GM21576 (cell line): ENCODE measurements around the gene UBASH3B.

Experiments
- ATAC-seq: cut with Tn5 transposase; IDR thresholded peaks from one replicate; pipeline ENCODE4 v1.9.1; 2021; ENCODE audit warnings: mild to moderate bottlenecking, moderate library complexity; ENCODE audit not compliant: unreplicated experiment

Gene UBASH3B

DNA sequence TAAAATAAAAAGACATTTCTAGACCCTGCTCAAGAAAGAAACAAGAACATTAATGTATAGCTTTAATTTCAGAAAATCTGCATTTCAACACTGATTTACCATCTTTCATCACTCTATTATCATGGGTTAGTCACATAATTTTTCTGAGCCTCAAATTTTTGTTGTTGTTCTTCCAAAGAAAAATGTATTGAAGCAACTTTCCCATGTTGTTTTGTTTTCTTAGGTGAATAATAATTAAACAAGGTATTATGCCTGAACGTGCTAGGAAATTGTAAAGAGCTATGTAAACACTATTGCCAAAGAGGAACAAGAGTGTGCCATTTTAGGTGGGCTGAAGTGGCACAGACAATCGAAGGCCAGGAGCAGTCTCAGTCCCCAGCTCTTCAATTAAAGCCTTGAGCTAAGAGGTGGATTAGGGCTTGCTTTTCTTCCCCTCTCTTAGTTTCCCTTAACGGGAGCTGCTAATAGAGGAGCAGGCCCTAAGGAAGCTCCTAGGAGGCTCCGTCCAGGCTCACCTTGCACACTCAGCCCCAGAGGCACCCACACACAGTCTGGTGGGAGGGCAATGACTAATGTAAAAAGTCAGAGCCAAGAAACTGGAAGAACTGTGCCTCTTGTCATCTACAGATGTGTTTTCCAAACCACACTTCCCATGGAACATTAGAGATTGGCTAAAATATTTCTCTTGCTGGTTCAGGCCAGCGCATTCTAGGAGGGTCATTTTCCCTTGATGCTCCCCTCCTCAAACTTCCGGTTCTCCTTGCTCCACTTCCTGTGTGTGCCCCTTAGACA is 8.8 kb upstream of the UBASH3B start:
- ATAC-seq: no peak

DNA sequence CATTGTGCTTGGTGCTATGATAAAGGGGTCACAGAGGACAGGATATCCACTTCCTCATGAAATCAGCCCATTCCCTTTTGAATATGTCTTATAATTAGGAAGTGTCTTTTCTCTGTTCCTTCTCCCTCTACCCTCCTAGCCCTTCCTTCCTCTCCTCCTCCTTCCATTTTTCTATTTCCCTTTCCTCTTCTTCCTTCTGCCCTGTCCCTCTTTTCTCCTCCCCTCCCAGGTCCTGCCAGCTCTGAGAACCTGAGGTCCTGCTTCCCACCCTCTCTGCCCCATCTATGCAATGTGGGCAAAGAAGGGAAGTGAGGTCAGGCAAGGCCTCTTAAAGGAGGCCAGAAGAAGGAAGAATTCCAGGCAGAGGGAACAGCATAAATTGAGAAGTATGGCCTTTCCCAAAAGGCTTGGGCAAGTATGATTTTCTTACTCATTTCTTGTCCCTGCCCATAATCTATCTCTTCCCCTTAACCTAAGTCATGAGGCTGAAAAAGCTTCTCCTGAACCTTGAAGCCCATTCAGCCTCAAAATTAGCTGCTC is 7.7 kb upstream of the UBASH3B start:
- ATAC-seq: no peak

DNA sequence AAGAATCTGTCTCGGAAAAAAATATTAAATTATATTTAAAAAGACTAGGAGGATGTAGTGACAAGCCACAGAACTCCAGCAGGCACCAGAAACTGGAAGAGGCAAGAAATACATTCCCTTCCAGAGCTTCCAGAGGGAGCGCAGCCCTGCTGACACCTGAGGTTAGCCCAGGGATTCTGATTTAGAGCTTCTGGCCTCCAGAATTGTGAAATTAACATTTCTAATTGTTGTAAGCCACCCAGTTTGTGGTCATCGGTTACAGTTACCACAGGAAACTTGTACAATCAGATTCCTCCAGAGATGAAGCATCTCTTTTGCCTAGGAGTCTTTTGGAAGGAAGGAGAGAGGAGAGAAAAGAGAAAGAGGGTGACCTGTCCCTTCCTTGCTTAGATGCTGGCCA is 6.4 kb upstream of the UBASH3B start:
- ATAC-seq: no peak

DNA sequence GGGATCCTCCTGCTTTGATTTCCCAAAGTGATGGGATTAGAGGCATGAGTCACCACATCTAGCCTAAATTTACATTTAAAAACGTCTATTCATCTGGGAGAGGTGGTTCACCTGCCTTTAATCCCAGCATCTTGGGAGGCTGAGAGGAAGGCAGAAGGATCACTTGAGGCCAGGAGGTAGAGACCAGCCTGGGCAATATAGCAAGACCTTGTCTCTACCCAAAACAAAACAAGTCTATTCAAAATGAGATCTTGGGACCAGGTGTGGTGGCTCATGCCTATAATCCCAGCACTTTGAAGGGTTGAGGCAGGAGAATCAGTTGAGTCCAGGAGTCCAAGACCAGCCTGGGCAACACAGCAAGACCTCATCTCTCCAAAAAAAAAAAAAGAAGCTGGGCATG is 4.9 kb upstream of the UBASH3B start:
- no peak for ATAC-seq

DNA sequence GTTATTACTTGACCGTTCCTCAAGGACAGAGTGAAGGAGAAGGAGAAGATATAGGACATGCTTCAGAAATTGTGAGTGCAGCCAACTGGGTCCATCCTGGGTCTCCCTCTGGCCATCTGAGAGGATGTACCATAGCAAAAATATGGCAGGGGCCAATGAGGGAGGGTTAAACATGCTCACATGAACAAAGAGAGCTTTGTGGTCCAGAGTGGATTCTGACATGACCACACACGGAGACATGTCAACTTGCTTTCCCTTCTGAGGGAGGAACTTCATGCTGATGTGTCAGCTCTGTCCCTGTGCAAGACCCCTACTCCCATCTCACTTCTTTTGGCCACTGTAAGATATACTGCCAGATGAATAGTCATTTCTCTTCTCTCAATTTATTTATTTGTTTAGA is 3.0 kb upstream of the UBASH3B start:
- no peak for ATAC-seq

DNA sequence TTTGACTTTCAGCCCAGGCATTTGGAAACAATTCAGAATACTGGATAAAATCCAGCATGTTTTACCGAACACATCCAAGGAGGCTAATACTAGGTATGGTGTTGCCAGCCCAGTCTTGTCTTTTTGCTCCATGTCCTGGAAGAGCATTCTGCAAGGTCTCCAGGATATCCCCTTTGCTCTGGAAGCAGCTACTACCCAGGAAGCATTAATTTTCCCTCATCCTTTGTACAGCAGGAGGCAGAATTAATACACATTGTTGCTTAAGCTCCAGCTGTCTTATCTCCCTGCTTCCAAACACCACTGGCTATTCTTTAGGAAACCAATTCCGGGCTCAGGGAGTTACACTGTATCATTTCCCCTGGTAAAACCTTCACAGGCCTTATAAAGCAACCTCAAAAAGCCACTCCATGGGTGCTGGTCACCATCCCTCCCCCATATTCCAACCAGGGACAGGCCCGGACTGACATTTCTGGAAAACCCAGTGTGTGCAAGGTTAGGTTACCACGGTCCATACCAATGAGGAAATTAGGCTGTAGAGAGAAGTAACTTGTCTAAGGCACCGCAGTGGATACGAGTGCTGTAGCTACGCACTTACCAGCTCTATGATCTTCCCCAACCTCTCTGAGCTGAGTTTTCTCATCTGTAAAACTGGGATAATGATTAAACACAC is 1.5 kb upstream of the UBASH3B start:
- no peak for ATAC-seq

DNA sequence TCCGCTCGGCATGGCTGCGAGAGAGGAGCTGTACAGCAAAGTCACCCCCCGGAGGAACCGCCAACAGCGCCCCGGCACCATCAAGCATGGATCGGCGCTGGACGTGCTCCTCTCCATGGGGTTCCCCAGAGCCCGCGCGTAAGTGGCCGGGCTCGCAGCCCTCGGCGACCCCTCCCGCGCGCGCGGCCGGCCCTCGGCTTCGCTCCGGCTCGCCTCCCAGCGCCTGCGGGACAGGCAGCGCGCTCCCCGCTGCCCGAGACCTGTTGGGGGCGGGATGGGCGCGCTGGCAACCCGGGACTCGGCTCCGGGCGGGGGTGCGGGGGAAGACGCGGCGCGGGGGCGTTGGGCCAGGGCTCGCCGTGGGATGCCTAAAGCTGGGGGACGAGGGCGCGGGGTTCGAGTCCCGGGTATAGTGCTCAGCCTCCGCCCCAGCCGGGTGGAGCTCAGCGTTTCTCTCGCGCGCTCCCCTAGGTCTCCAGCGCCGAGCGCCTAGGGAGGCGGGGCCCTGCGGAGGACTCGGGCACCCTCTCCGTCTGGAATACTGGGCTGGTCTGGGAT is 630 bp downstream of the UBASH3B start:
- ATAC-seq: peak; percentile 48

DNA sequence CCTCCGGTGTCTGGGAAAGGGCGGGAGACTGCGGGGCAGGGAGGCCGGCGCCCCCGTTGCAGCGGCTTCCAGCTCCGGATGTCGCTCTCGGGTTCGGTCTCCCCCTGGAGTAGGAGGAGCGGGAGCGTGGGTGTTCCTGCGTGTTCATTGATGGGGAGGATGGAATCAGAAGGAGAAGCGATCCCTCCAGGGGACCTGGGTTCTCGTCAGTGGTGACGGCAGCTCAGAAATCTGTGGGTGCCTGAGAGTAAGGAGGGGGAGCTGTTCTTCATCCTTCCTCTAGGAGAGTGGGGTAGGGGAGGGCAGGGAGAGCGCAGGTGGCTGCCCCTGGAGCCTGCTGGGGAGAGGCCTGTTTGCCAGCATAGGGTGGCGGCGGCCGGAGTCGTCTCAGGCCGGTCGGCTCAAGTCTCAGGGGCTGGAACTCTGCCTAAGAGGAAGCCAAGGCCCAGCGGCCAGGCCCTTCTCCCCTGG is 1.1 kb downstream of the UBASH3B start:
- peak; percentile 15 for ATAC-seq

DNA sequence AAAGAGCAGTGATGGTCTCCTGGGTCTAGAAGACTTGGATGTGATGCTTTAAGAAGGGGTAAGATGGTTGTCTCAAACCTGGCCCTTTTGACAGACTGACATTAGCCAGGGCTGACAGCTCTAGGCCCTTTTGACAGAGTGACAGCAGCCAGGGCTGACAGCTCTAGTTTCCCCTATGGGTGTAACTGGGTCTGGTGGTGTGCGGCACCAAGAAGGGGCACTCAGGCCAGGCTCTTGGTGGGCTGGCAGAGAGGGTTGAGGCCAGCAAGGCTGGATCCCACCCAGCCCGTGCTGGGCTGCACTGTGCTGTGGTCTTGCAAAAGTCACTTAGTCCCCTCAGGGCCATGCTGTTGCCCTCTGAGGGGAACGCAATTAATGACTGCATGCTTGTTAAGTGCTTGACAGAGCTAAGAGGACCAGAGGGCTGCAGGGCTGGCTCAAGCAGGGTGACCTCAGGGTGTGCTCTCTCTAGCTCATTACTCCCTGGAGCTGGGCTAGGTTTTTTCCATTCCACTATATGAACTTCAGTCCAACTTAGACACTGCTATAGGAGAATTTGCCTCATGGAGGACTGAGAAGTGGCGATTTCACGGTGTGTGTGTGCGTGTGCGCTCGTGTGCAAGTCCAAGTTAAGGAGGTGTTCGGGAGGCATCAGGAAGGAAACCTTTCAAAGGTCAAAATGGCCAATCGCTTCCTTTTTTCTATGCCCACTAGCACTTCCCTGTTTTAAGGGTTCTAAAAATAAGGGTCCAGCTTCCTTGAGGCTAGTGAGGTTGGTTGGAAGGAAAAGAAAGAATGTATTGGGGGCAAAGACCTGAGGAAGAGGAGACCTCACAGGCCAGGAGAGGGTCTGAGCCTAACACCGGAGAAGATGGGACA is 4.4 kb downstream of the UBASH3B start:
- no peak for ATAC-seq

DNA sequence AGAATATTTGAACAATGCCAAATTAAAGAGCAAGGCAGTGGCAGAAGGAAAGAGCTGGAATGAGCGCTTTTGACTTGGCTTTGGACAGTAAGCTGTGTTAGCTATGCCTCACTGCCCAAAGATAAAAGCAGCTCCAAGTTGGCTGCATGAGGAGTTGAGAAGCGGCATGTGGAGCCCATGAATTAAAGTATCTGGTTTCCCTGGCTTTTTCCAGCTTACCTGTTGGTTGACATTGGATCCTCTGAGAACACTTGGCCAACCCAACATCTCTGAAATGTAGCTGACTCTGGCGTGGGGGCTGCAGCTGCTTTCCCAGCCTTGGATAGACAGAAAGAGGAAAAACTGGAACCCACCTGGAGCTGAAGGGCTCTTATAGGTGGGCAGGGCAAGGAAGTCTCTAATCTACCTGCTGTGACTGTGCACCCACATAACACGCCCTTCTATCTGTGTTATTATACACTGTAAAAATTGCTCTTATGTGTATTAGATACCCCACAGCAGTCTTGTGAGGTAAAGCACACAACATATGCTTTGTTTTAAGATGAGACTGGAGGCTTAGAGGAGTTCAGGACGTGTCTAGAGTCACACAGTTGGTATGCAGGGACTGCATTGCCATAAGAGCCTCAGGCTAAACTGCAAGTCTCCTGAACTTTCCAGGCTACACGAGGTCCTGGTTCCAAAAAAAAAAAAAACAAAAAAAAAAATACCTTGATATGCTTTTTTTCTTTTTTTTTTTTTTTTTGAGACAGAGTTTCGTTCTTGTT is 5.8 kb downstream of the UBASH3B start:
- no peak for ATAC-seq

DNA sequence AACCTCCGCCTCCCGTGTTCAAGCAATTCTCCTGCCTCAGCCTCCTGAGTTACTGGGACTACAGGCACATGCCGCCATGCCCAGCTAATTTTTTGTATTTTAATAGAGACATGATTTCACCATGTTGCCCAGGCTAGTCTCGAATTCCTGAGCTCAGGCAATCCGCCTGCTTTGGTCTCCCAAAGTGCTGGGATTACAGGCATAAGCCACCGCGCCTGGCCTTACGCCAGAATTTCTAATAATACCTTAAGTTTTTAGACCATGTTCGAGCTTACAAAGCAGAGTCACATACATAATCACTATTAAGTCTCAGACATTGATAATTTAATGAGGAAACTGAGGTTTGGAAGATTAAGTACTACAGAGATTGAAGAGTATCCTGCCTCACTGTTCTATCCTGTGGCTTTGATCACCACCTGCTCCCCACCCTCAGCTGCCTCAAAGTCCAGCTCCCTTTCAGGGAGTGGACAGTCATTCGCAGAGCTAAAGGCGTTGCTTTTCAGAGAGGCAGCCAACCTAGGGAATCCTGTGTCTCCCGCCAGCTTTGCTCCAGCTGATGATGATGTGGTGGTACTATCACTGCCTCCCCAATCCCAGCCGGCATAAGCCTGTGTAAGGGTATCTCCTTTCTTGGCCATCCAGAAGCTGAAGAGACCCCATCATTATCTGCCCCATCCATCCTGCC is 7.7 kb downstream of the UBASH3B start:
- no peak for ATAC-seq

DNA sequence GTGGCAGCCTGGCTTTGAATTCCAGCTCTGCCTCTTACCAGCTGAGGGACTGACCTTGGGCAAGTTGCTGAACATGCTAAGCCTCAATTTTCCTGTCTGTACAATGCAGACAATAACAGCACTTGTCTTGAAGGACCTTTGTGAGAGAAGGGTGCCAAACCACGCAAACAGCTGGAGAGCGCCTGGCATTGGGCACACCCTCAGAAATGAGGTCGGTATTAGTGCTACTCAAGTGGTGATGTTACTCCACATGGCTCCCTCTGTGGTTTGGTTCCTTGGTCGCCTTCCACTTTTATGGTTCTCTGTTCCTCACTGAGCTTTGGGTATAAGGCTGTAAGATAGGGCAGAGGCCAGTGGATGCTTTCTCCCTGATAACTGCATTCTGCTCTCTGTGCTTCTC is 8.2 kb downstream of the UBASH3B start:
- ATAC-seq: no peak

DNA sequence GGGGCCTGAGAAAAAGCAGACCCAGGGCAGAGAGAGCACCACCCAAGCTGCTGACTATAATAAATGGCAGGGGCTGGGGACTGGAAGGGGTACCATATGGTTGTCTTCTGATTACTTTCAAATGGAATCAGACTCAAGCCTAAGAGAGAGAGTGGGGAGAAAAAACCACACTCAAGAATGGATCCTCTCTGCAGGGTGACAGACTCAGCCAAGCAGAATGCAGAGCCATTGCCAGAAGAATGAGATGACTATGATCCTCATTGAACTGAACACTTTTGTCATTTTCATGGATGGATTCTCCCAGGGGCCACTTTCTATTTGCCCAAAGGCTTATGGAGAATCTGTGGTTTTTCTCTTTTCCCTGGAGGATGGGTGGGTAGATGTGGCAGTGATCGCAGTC is 8.7 kb downstream of the UBASH3B start:
- no peak for ATAC-seq

DNA sequence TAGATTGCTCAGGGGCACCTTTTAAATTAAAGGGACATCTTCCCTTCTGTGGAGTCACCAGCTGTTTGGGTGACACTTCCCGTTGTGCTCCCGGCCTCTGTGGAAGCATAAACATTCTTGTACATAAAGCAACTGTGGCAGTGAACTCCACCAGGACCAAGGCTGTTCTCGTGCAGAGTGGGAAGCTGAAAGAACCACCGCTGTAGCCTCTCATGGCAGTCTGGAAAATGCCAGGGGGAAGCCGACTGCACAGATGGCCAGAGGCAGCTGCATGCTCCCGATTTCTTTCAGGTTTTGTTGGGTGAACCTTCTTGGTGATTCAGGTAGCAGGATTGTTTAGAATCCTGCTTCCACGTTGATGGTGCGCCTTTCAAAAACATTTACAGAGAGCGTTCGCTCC is 10.3 kb downstream of the UBASH3B start:
- ATAC-seq: no peak

DNA sequence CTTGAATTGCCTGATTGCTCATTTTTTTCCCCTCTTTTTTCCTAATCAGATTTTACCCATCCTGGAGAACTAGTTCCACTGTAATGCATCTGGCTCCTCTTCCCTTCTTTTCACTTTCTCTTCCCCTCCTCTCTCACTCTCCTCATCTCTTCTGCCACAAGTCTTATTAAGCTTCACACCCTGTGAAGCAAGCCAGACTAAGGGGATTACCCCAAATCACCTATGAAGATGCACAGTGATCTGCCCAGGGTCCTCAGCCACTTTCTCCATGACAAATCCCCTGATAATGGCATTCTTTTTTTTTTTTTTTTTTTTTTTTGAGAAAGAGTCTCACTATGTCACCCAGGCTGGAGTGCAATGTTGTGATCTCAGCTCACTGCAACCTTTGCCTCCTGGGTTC is 11.2 kb downstream of the UBASH3B start:
- ATAC-seq: no peak

DNA sequence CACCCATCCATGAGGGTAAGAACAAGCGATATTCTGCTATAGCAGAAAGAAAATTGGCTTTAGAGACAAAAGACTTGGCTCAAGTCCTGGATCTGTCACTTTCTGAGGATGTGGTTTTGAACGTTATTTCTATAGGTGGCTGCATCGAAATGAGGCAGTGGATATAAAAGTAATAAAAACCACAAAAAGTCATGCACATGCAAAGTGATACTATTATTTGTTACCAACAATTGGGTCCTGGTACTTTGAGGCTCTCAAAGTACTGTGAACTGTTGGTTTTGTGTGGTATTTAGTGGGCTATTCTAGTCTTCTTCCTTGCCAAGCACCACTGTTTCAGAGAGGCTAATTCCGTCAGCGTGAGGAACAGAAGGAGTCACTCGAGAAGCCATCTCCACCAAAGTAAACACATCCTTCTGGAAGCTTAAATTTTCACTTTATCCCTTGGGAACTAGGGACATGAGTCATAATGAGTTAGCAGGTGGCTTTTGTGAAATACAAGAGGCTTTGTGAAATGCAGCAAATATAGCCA is 13.1 kb downstream of the UBASH3B start:
- ATAC-seq: no peak

DNA sequence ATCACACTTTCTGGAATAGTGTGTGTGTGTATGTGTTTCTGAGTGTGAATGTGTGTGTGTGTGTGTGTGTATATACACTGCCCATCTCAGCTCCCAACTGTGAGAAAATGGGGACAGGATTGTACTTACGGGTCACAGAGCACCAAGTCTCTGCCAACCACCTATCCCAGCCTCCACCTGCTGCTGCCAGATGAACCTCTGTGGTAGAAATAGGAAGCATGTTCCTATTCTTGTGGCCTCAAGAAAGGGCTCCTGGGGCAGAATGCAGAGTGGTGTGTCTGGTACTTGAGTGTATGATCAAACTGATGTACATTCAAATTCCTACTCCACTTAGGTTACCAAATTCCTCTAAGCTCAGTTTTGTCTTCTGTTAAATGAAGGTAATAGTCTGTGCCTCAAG is 14.6 kb downstream of the UBASH3B start:
- no peak for ATAC-seq

DNA sequence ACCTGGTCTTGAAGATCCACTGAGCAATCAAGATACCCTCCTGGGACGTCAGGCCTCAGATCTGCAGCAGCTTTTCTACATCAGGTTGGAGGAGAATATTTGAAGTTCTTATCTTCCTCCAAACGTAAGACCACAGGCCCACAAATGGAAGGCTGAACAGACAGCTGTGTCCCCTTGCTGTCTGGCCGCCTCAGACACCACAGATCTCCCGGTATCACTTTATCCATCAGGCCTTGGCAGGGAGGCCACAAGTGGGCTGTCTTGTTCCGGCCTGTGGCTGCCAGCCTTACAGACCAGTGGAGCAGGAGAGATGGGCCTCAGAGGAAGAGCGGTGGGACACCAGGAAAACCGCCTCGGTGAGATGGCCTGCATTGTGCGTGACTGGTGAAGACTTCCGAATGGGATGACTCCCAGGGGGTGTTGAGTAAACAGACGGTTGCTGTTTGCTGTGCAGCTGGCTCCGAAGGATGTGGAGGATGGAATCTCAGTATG is 15.9 kb downstream of the UBASH3B start:
- no peak for ATAC-seq

DNA sequence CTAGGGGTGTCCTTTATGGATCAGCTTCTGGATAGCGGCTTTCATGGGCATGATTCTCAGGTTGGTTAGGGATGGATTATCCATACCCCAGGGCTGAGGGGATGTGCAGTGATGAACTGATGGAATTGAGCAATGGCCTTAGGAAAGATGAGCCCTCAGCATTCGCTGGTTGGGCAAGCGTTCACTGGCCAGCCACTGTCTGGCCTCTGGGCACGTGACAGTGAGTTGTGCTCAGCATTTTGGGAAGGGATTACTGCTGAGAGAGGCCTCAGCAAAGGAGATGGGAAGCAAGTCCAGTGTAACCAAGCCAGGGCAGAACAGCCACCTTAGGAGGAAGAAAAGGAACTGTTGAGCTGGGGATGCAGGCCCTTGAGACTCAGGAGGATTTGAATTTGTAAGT is 17.4 kb downstream of the UBASH3B start:
- no peak for ATAC-seq
